Mucosa of stomach (tissue), 1 donor: ENCODE data around the gene TRMT1.
A peak's percentile ranks its signal among the peaks of the same experiment; 100 is the strongest.

Experiments
- H3K27me3 ChIP-seq: one replicate; pipeline ENCODE4 v1.7.0; 2013; ENCODE audit warnings: mild to moderate bottlenecking, low read length; ENCODE audit not compliant: control insufficient read depth, insufficient read depth
- H3K36me3 ChIP-seq: one replicate; pipeline ENCODE4 v1.7.0; 2013; ENCODE audit warnings: low read length; ENCODE audit not compliant: control insufficient read depth, insufficient read depth
- H3K4me1 ChIP-seq: one replicate; pipeline ENCODE4 v1.7.0; 2013; ENCODE audit warnings: mild to moderate bottlenecking, low read length; ENCODE audit not compliant: control insufficient read depth, insufficient read depth
- H3K4me3 ChIP-seq: one replicate; pipeline ENCODE4 v1.7.0; 2013; ENCODE audit warnings: low read length
- H3K9ac ChIP-seq: one replicate; pipeline ENCODE4 v1.7.0; 2013; ENCODE audit warnings: mild to moderate bottlenecking, low read length, moderate library complexity
- H3K9me3 ChIP-seq: one replicate; pipeline ENCODE4 v1.7.0; 2013; ENCODE audit warnings: mild to moderate bottlenecking, low read length, moderate library complexity; ENCODE audit not compliant: control insufficient read depth
- donor health status: Pancreatic carcinoma.

Gene TRMT1

GRCh38 chr19:13117176-13117771, 734 bp upstream of the TRMT1 start:
- peak overlapping the region; percentile 61 for H3K9ac ChIP-seq
- H3K4me3 ChIP-seq = peak overlapping the region; percentile 21
- H3K9me3 ChIP-seq = no peaks in the 10 kb centered on the region
- H3K27me3 ChIP-seq = no peaks in the 10 kb centered on the region
- H3K36me3 ChIP-seq = no peaks in the 10 kb centered on the region
- peaks cover 29% of the 10 kb centered on the region for H3K4me1 ChIP-seq

GRCh38 chr19:13115936-13116281, 631 bp downstream of the TRMT1 start:
- H3K36me3 ChIP-seq = no peaks in the 10 kb centered on the region
- no peaks in the 10 kb centered on the region for H3K27me3 ChIP-seq
- H3K4me1 ChIP-seq = peaks cover 29% of the 10 kb centered on the region
- H3K9me3 ChIP-seq = no peaks in the 10 kb centered on the region
- H3K9ac ChIP-seq = peak overlapping the region; percentile 81
- peak overlapping the region; percentile 21 for H3K4me3 ChIP-seq

- Histone ChIP-seq H3K4me3 (no peak overlapping the region), H3K9ac (no peak overlapping the region), H3K27me3 (no peaks in the 10 kb centered on the region), H3K9me3 (no peaks in the 10 kb centered on the region), H3K4me1 (peaks cover 14% of the 10 kb centered on the region), H3K36me3 (no peaks in the 10 kb centered on the region)
Observed at GRCh38 chr19:13112555-13112954, 4.0 kb downstream of the TRMT1 start.

- H3K36me3 ChIP-seq = no peaks in the 10 kb centered on the region
Observed at GRCh38 chr19:13110099-13110610, 6.4 kb downstream of the TRMT1 start.

GRCh38 chr19:13109361-13110098, 7.0 kb downstream of the TRMT1 start:
- H3K27me3 ChIP-seq = no peaks in the 10 kb centered on the region
- no peaks in the 10 kb centered on the region for H3K4me1 ChIP-seq
- H3K4me3 ChIP-seq = no peak overlapping the region
- no peak overlapping the region for H3K9ac ChIP-seq
- no peaks in the 10 kb centered on the region for H3K9me3 ChIP-seq
- no peaks in the 10 kb centered on the region for H3K36me3 ChIP-seq

More at GRCh38 chr19:13110099-13110610, 6.4 kb downstream of the TRMT1 start:
- peaks cover under 1% of the 10 kb centered on the region for H3K4me1 ChIP-seq
- H3K4me3 ChIP-seq = no peak overlapping the region
- no peaks in the 10 kb centered on the region for H3K27me3 ChIP-seq
- H3K9me3 ChIP-seq = no peaks in the 10 kb centered on the region
- H3K9ac ChIP-seq = no peak overlapping the region

GRCh38 chr19:13104848-13105711, 11.5 kb downstream of the TRMT1 start:
- H3K9me3 ChIP-seq = no peaks in the 10 kb centered on the region
- peaks cover 21% of the 10 kb centered on the region for H3K4me1 ChIP-seq
- H3K36me3 ChIP-seq = no peaks in the 10 kb centered on the region
- no peaks in the 10 kb centered on the region for H3K27me3 ChIP-seq
- peak overlapping the region; percentile 31 for H3K9ac ChIP-seq
- no peak overlapping the region for H3K4me3 ChIP-seq

GRCh38 chr19:13104360-13104847, 12.1 kb downstream of the TRMT1 start:
- no peak overlapping the region for H3K9ac ChIP-seq

GRCh38 chr19:13103581-13104359, 12.8 kb downstream of the TRMT1 start:
- Histone ChIP-seq H3K4me3 (no peak overlapping the region), H3K4me1 (peaks cover 33% of the 10 kb centered on the region), H3K9me3 (no peaks in the 10 kb centered on the region), H3K27me3 (no peaks in the 10 kb centered on the region), H3K36me3 (no peaks in the 10 kb centered on the region), H3K9ac (peak overlapping the region; percentile 54)

More at GRCh38 chr19:13104360-13104847, 12.1 kb downstream of the TRMT1 start:
- Histone ChIP-seq H3K4me1 (peaks cover 28% of the 10 kb centered on the region), H3K9me3 (no peaks in the 10 kb centered on the region), H3K27me3 (no peaks in the 10 kb centered on the region), H3K36me3 (no peaks in the 10 kb centered on the region), H3K4me3 (no peak overlapping the region)

- H3K9ac ChIP-seq = peak within 1 kb of the TSS; percentile 54
- peaks cover 39% of the 10 kb centered on the region for H3K4me1 ChIP-seq
- no peaks in the 10 kb centered on the region for H3K27me3 ChIP-seq
- H3K9me3 ChIP-seq = no peaks in the 10 kb centered on the region
- peak within 1 kb of the TSS; percentile 25 for H3K4me3 ChIP-seq
- no peaks in the 10 kb centered on the region for H3K36me3 ChIP-seq
Observed at GRCh38 chr19:13102666-13103580, 13.6 kb downstream of the TRMT1 start, which contains the start of gene LYL1. TSS of gene LYL1 (minus strand) at chr19:13102858. CDS start at chr19:13101171, 1,687 bp downstream.

- H3K9me3 ChIP-seq = no peaks in the 10 kb centered on the region
- peaks cover 39% of the 10 kb centered on the region for H3K4me1 ChIP-seq
- H3K9ac ChIP-seq = peak overlapping the region; percentile 54
- H3K4me3 ChIP-seq = peak overlapping the region; percentile 25
- no peaks in the 10 kb centered on the region for H3K36me3 ChIP-seq
- H3K27me3 ChIP-seq = no peaks in the 10 kb centered on the region
Observed at GRCh38 chr19:13102416-13102665, 14.2 kb downstream of the TRMT1 start.
